Neural cell (in vitro differentiated cells): ENCODE data around the gene ISY1. TPM values are rescaled to one million over a fixed set of nuclear protein-coding genes. Genes with fewer than 3 reads are reported as not detected.
"Not testable (repeated sequence)": the region's sequence is repeated elsewhere in the genome, so short reads cannot be mapped to it uniquely, and the experiment has no call there.

ENCODE experiments used
- H2AFZ ChIP-seq: fragments of 200-600, 300-800 bp; sonication (generic), shearing (Covaris generic); 2 replicates; pipeline ENCODE4 v1.6.0; 2014; ENCODE audit warnings: low read depth, mild to moderate bottlenecking, antibody characterized with exemption, low read length, moderate library complexity
- H3F3A ChIP-seq: fragments of 200-600 bp; shearing (Covaris generic); 2 replicates; pipeline ENCODE4 v1.6.1; 2016; ENCODE audit warnings: mild to moderate bottlenecking, moderate library complexity, mixed read lengths, antibody characterized with exemption, low read length; ENCODE audit not compliant: insufficient read depth, poor library complexity, severe bottlenecking
- H3K27ac ChIP-seq: fragments of 200-600, 300-800 bp; sonication (generic), shearing (Covaris generic); 2 replicates; pipeline ENCODE4 v1.5.1; 2014; ENCODE audit warnings: mild to moderate bottlenecking, low read length, moderate library complexity
- H3K27me3 ChIP-seq: fragments of 300-800, 200-600 bp; sonication (generic), shearing (Covaris generic); 2 replicates; pipeline ENCODE4 v1.6.0; 2014; ENCODE audit warnings: mild to moderate bottlenecking, low read depth, low read length, moderate library complexity; ENCODE audit not compliant: insufficient read depth
- H3K36me3 ChIP-seq: fragments of 300-800, 200-600 bp; sonication (generic), shearing (Covaris generic); 2 replicates; pipeline ENCODE4 v1.5.1; 2014; ENCODE audit warnings: mild to moderate bottlenecking, antibody characterized with exemption, low read length, moderate library complexity; ENCODE audit not compliant: insufficient read depth
- H3K4me2 ChIP-seq: fragments of 300-800, 200-600 bp; sonication (generic), shearing (Covaris generic); 2 replicates; pipeline ENCODE4 v1.6.0; 2014; ENCODE audit warnings: mild to moderate bottlenecking, low read length
- H3K4me3 ChIP-seq: fragments of 300-800, 200-600 bp; sonication (generic), shearing (Covaris generic); 2 replicates; pipeline ENCODE4 v1.5.1; 2014; ENCODE audit warnings: mild to moderate bottlenecking, low read length, moderate library complexity
- H3K79me2 ChIP-seq: fragments of 200-600 bp; shearing (Covaris generic); replicated peaks from 2 replicates; pipeline ENCODE4 v1.6.0; 2014; ENCODE audit warnings: mild to moderate bottlenecking, low read length, moderate library complexity; ENCODE audit not compliant: insufficient read depth
- H3K9ac ChIP-seq: fragments of 300-800, 200-600 bp; sonication (generic), shearing (Covaris generic); 2 replicates; pipeline ENCODE4 v1.6.1; 2016; ENCODE audit warnings: mild to moderate bottlenecking, low read length, mixed read lengths
- H3K9me2 ChIP-seq: fragments of 200-600 bp; shearing (Covaris generic); 2 replicates; pipeline ENCODE4 v1.6.1; 2016; ENCODE audit warnings: mild to moderate bottlenecking, low read length, mixed read lengths; ENCODE audit not compliant: insufficient read depth
- H3K9me3 ChIP-seq: fragments of 200-600, 300-800 bp; sonication (generic), shearing (Covaris generic); 2 replicates; pipeline ENCODE4 v1.6.1; 2016; ENCODE audit warnings: mild to moderate bottlenecking, mixed run types, low read length, moderate library complexity, mixed read lengths
- H4K20me1 ChIP-seq: fragments of 200-600 bp; shearing (Covaris generic); 2 replicates; pipeline ENCODE4 v1.6.1; 2016; ENCODE audit warnings: mild to moderate bottlenecking, mixed run types; ENCODE audit not compliant: insufficient read depth
- EZH2 ChIP-seq: fragments of 200-600, 300-800 bp; shearing (Covaris generic), sonication (generic); IDR thresholded peaks from 2 replicates; pipeline ENCODE4 v1.6.1; 2014; ENCODE audit warnings: antibody characterized with exemption, low read length, borderline replicate concordance, mild to moderate bottlenecking; ENCODE audit not compliant: insufficient read depth, poor library complexity, severe bottlenecking
- POLR2AphosphoS5 ChIP-seq: IDR thresholded peaks from 2 replicates; pipeline ENCODE4 v1.6.1; 2012
- RAD21 ChIP-seq: fragments of 450-650 bp; conservative IDR thresholded peaks from 2 replicates; pipeline ENCODE4 v1.6.1; 2014; ENCODE audit warnings: antibody characterized with exemption, mild to moderate bottlenecking, moderate library complexity
- SMC3 ChIP-seq: fragments of 450-650 bp; conservative IDR thresholded peaks from 2 replicates; pipeline ENCODE4 v1.6.1; 2014; ENCODE audit warnings: antibody characterized with exemption, mild to moderate bottlenecking, moderate library complexity; ENCODE audit not compliant: poor library complexity
- TAF1 ChIP-seq: IDR thresholded peaks from 2 replicates; pipeline ENCODE4 v1.6.1; 2012; ENCODE audit warnings: low read depth
- polyA plus RNA-seq: library from polyadenylated mRNA; depleted of rRNA; stranded (reverse); fragments of >200 nt; gene quantifications from 2 replicates; pipeline ENCODE4 v1.2.3, GENCODE V29; 2014
- TF ChIP-seq, protein P1 (sequence below): fragments of 450-650 bp; IDR thresholded peaks from 2 replicates; pipeline ENCODE4 v1.5.1; 2014; ENCODE audit warnings: antibody characterized with exemption, mild to moderate bottlenecking, moderate library complexity; ENCODE audit not compliant: poor library complexity, severe bottlenecking
- TF ChIP-seq, protein P2 (sequence below): IDR thresholded peaks from 2 replicates; pipeline ENCODE4 v1.6.1; 2012; ENCODE audit warnings: borderline replicate concordance

Gene ISY1
- polyA plus RNA-seq, 1 donor from 2014 or later = 23.3 TPM

DNA sequence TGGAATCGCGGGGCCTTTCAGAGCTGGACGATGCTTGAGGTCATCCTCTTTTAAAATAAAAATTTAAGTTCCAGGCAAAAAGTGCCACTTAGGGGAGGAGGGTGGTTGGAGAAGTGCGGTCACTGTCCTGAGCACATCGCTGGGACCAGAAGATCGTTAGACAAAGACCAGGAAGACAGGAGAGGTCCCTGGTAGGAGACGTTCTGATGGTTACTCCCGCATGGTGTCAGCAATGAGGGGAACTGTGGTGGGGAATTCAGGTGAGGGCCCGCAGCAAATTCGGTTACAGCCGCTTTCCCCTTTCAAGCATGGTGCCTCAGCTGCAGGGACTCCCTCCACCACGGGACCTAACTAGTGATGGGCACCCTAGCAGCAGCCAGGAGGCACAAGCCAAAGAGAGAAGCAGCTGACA, 1.0 kb upstream of the ISY1 start:
- peak overlapping the region; percentile 92 for H3K9ac ChIP-seq
- no peaks in the 10 kb centered on the region for H3K9me2 ChIP-seq
- H3K4me2 ChIP-seq = peak overlapping the region; percentile 92
- no peaks in the 10 kb centered on the region for H4K20me1 ChIP-seq
- peaks cover 8% of the 10 kb centered on the region for H3F3A ChIP-seq
- no peaks in the 10 kb centered on the region for H3K9me3 ChIP-seq
- H3K36me3 ChIP-seq = no peaks in the 10 kb centered on the region
- peak overlapping the region; percentile 100 for H3K27ac ChIP-seq
- peak overlapping the region; percentile 99 for H2AFZ ChIP-seq
- H3K4me3 ChIP-seq = peak overlapping the region; percentile 72
- H3K79me2 ChIP-seq = peaks cover 20% of the 10 kb centered on the region
- TF ChIP-seq RAD21 = no peak
- TF ChIP-seq, protein P1, sequence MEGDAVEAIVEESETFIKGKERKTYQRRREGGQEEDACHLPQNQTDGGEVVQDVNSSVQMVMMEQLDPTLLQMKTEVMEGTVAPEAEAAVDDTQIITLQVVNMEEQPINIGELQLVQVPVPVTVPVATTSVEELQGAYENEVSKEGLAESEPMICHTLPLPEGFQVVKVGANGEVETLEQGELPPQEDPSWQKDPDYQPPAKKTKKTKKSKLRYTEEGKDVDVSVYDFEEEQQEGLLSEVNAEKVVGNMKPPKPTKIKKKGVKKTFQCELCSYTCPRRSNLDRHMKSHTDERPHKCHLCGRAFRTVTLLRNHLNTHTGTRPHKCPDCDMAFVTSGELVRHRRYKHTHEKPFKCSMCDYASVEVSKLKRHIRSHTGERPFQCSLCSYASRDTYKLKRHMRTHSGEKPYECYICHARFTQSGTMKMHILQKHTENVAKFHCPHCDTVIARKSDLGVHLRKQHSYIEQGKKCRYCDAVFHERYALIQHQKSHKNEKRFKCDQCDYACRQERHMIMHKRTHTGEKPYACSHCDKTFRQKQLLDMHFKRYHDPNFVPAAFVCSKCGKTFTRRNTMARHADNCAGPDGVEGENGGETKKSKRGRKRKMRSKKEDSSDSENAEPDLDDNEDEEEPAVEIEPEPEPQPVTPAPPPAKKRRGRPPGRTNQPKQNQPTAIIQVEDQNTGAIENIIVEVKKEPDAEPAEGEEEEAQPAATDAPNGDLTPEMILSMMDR = peak; percentile 15
- no peaks in the 10 kb centered on the region for H3K27me3 ChIP-seq

DNA sequence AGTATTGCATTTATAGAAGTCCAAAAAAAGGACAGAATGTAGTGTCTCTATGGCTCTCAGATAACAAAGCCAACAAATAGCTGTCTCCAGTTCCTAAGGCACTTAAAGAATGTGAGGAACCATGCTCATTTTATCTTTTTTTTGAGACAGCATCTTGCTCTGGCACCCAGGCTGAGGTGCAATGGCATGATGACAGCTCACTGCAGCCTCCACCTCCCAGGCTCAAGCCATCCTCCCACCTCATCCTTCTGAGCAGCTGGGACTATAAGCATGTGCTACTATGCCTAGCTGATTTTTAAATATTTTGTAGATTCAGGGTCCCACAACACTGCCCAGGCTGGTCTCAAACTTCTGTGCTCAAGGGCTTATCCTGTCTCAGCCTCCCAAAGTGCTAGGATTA, 16.1 kb downstream of the ISY1 start:
- Histone ChIP-seq H3K79me2 (no peaks in the 10 kb centered on the region), H3K9me3 (no peaks in the 10 kb centered on the region), H3K27ac (no peak overlapping the region), H4K20me1 (no peaks in the 10 kb centered on the region), H3K9me2 (no peaks in the 10 kb centered on the region), H3K9ac (no peak overlapping the region), H3K4me3 (no peak overlapping the region), H3K27me3 (no peaks in the 10 kb centered on the region), H2AFZ (no peak overlapping the region), H3K36me3 (no peaks in the 10 kb centered on the region), H3F3A (no peaks in the 10 kb centered on the region), H3K4me2 (no peak overlapping the region)
- no peak for TF ChIP-seq SMC3
- TF ChIP-seq RAD21 = no peak
- no peak for TF ChIP-seq TAF1
- TF ChIP-seq, protein P1 = no peak
- TF ChIP-seq EZH2 = no peak
- TF ChIP-seq, protein P2, sequence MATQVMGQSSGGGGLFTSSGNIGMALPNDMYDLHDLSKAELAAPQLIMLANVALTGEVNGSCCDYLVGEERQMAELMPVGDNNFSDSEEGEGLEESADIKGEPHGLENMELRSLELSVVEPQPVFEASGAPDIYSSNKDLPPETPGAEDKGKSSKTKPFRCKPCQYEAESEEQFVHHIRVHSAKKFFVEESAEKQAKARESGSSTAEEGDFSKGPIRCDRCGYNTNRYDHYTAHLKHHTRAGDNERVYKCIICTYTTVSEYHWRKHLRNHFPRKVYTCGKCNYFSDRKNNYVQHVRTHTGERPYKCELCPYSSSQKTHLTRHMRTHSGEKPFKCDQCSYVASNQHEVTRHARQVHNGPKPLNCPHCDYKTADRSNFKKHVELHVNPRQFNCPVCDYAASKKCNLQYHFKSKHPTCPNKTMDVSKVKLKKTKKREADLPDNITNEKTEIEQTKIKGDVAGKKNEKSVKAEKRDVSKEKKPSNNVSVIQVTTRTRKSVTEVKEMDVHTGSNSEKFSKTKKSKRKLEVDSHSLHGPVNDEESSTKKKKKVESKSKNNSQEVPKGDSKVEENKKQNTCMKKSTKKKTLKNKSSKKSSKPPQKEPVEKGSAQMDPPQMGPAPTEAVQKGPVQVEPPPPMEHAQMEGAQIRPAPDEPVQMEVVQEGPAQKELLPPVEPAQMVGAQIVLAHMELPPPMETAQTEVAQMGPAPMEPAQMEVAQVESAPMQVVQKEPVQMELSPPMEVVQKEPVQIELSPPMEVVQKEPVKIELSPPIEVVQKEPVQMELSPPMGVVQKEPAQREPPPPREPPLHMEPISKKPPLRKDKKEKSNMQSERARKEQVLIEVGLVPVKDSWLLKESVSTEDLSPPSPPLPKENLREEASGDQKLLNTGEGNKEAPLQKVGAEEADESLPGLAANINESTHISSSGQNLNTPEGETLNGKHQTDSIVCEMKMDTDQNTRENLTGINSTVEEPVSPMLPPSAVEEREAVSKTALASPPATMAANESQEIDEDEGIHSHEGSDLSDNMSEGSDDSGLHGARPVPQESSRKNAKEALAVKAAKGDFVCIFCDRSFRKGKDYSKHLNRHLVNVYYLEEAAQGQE = no peak
- TF ChIP-seq POLR2AphosphoS5 = no peak

DNA sequence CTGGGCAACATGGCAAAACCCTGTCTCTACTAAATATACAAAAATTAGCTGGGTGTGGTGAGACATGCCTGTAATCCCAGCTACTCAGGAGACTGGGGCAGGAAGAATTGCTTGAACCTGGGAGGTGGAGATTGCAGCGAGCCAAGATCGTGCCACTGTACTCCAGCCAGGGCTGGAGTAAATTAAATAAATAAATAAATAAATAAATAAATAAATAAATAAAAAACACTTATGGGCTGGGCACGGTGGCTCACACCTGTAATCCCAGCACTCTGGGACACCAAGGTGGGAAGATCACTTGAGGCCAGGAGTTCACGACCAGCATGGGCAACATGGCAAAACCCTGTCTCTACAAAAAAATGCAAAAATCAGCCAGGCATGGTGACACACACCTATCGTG, 19.9 kb downstream of the ISY1 start:
- H3K4me3 ChIP-seq, H3K27me3 ChIP-seq, H3K36me3 ChIP-seq, H3K79me2 ChIP-seq, H4K20me1 ChIP-seq, H3K9me3 ChIP-seq, H3K4me2 ChIP-seq, H3K9ac ChIP-seq, H3K9me2 ChIP-seq, H3F3A ChIP-seq, H3K27ac ChIP-seq, H2AFZ ChIP-seq: not testable (repeated sequence)
